Right renal cortex interstitium (tissue), 3 donors: ENCODE results near the gene CYP3A4. TPM values are rescaled to one million over a fixed set of nuclear protein-coding genes. Genes with fewer than 3 reads are reported as not detected.
"Not testable (repeated sequence)": the region's sequence is repeated elsewhere in the genome, so short reads cannot be mapped to it uniquely, and the experiment has no call there.

ENCODE experiments used
- DNase-seq, 3 donors: peaks; one replicate each; pipeline ENCODE4 v3.0.0-alpha.2; 2013; ENCODE audit warnings: low read depth in 3 of 3, low spot score in 2 of 3
- polyA plus RNA-seq, 3 donors: library from polyadenylated mRNA; unstranded; fragments of 120-200 nt; gene quantifications; one replicate each; pipeline ENCODE4 v1.2.1, GENCODE V29; 2013; ENCODE audit not compliant: insufficient read length in 3 of 3

CYP3A4 gene
- polyA plus RNA-seq, 3 donors = 0.06 to 0.22 (median 0.20) TPM

- no peak for DNase-seq
Observed at GRCh38 chr7:99793443-99793842, 9.5 kb upstream of the CYP3A4 start.

- DNase-seq = no peak
Observed at GRCh38 chr7:99792967-99793366, 9.0 kb upstream of the CYP3A4 start.

GRCh38 chr7:99791667-99792369 is 7.8 kb upstream of the CYP3A4 start:
- DNase-seq = no peak

- DNase-seq = no peak
Observed at GRCh38 chr7:99791021-99791420, 7.0 kb upstream of the CYP3A4 start.

GRCh38 chr7:99790407-99790806 is 6.4 kb upstream of the CYP3A4 start:
- no peak for DNase-seq

- DNase-seq = no peak
Observed at GRCh38 chr7:99789441-99790070, 5.6 kb upstream of the CYP3A4 start.

- DNase-seq = no peak
Observed at GRCh38 chr7:99788554-99788953, 4.6 kb upstream of the CYP3A4 start.

GRCh38 chr7:99786726-99787335 is 2.8 kb upstream of the CYP3A4 start:
- DNase-seq = no peak

- DNase-seq = not testable (repeated sequence)
Observed at GRCh38 chr7:99785654-99786053, 1.7 kb upstream of the CYP3A4 start.

GRCh38 chr7:99782012-99782953 is 1.7 kb downstream of the CYP3A4 start:
- no peak for DNase-seq

- no peak for DNase-seq
Observed at GRCh38 chr7:99780588-99780987, 3.4 kb downstream of the CYP3A4 start.

- DNase-seq = no peak
Observed at GRCh38 chr7:99779949-99780348, 4.0 kb downstream of the CYP3A4 start.

- DNase-seq = no peak
Observed at GRCh38 chr7:99778880-99779279, 5.1 kb downstream of the CYP3A4 start.

GRCh38 chr7:99773395-99773794 is 10.6 kb downstream of the CYP3A4 start:
- not testable (repeated sequence) for DNase-seq

GRCh38 chr7:99772565-99772964 is 11.4 kb downstream of the CYP3A4 start:
- no peak for DNase-seq

- DNase-seq = not testable (repeated sequence)
Observed at GRCh38 chr7:99769494-99769893, 14.5 kb downstream of the CYP3A4 start.

GRCh38 chr7:99768471-99768870 is 15.5 kb downstream of the CYP3A4 start:
- no peak for DNase-seq

- DNase-seq = no peak
Observed at GRCh38 chr7:99767662-99768061, 16.3 kb downstream of the CYP3A4 start.

- DNase-seq = no peak
Observed at GRCh38 chr7:99766484-99767099, 17.4 kb downstream of the CYP3A4 start.

GRCh38 chr7:99764478-99764877 is 19.5 kb downstream of the CYP3A4 start:
- no peak for DNase-seq
